ENCODE data around the gene ANKRD13A.

Gene ANKRD13A

GRCh38 chr12:109996483-109996853 is 2.8 kb upstream of the ANKRD13A start:
- 0% methylated on average over 1 of the region's 2 CpGs for WGBS
- no peak for DNase-seq

GRCh38 chr12:109997393-109997792 is 1.8 kb upstream of the ANKRD13A start:
- Histone ChIP-seq H4K8ac (ENCODE audit: low read length) (no peak overlapping the region), H3K18ac (ENCODE audit: low read depth in 1 of 2, low read length in 2 of 2) (no peak overlapping the region), H3K4me1 (ENCODE audit: control insufficient read depth, insufficient read depth, low read depth, low read length) (peaks cover 8% of the 10 kb centered on the region), H3K79me1 (replicated peaks; ENCODE audit: low read length, poor library complexity, severe bottlenecking) (peaks cover 21% of the 10 kb centered on the region), H2AFZ (ENCODE audit: low read depth, low read length) (no peak overlapping the region), H3K9me3 (ENCODE audit: control insufficient read depth, low read length) (no peaks in the 10 kb centered on the region), H4K91ac (ENCODE audit: low read length) (no peak overlapping the region), H3K4me3 (ENCODE audit: insufficient read depth in 1 of 2, low read depth in 1 of 2, low read length in 2 of 2) (no peak overlapping the region), H3K27me3 (ENCODE audit: control insufficient read depth in 1 of 2, insufficient read depth in 1 of 2, low read length in 2 of 2) (no peaks in the 10 kb centered on the region), H3K9ac (ENCODE audit: low read length) (no peak overlapping the region), H3K4ac (ENCODE audit: low read depth in 1 of 2, low read length in 2 of 2) (no peak overlapping the region), H3K4me2 (ENCODE audit: low read length, poor library complexity, severe bottlenecking) (no peak overlapping the region), H2BK5ac (ENCODE audit: low read depth, low read length, poor library complexity, severe bottlenecking) (no peak overlapping the region), H2BK120ac (ENCODE audit: low read depth, low read length) (no peak overlapping the region), H3K36me3 (ENCODE audit: control insufficient read depth in 1 of 2, insufficient read depth in 2 of 2, low read depth in 1 of 2, low read length in 2 of 2) (no peaks in the 10 kb centered on the region), H3K14ac (ENCODE audit: low read length in 2 of 2) (no peak overlapping the region), H2BK15ac (ENCODE audit: low read depth, poor library complexity, severe bottlenecking) (no peak overlapping the region), H3K23ac (ENCODE audit: low read length in 2 of 2) (no peak overlapping the region), H3K27ac (ENCODE audit: low read length, poor library complexity, severe bottlenecking) (no peak overlapping the region), H2AK5ac (ENCODE audit: low read length, severe bottlenecking) (no peak overlapping the region), H2BK12ac (ENCODE audit: low read length in 2 of 2) (no peak overlapping the region)
- DNase-seq: no peak
- WGBS: 97% methylated on average over 3 of the region's 4 CpGs

More at GRCh38 chr12:109996483-109996853, 2.8 kb upstream of the ANKRD13A start:
- Histone ChIP-seq H2AK5ac (ENCODE audit: low read length, severe bottlenecking) (no peak overlapping the region), H3K4me1 (ENCODE audit: control insufficient read depth, insufficient read depth, low read depth, low read length) (peaks cover 6% of the 10 kb centered on the region), H3K14ac (ENCODE audit: low read length in 2 of 2) (no peak overlapping the region), H3K4me2 (ENCODE audit: low read length, poor library complexity, severe bottlenecking) (peak overlapping the region; percentile 60), H3K27me3 (ENCODE audit: control insufficient read depth in 1 of 2, insufficient read depth in 1 of 2, low read length in 2 of 2) (no peaks in the 10 kb centered on the region), H4K8ac (ENCODE audit: low read length) (peak overlapping the region; percentile 98), H3K9me3 (ENCODE audit: control insufficient read depth, low read length) (no peaks in the 10 kb centered on the region), H3K9ac (ENCODE audit: low read length) (peak overlapping the region; percentile 89), H2BK120ac (ENCODE audit: low read depth, low read length) (no peak overlapping the region), H3K4ac (ENCODE audit: low read depth in 1 of 2, low read length in 2 of 2) (peak overlapping the region in 1 of 2 experiments; percentile 68), H2AFZ (ENCODE audit: low read depth, low read length) (no peak overlapping the region), H2BK15ac (ENCODE audit: low read depth, poor library complexity, severe bottlenecking) (no peak overlapping the region), H4K91ac (ENCODE audit: low read length) (no peak overlapping the region), H3K4me3 (ENCODE audit: insufficient read depth in 1 of 2, low read depth in 1 of 2, low read length in 2 of 2) (peak overlapping the region in 1 of 2 experiments; percentile 94), H3K23ac (ENCODE audit: low read length in 2 of 2) (no peak overlapping the region), H2BK12ac (ENCODE audit: low read length in 2 of 2) (no peak overlapping the region), H3K18ac (ENCODE audit: low read depth in 1 of 2, low read length in 2 of 2) (no peak overlapping the region), H2BK5ac (ENCODE audit: low read depth, low read length, poor library complexity, severe bottlenecking) (no peak overlapping the region), H3K36me3 (ENCODE audit: control insufficient read depth in 1 of 2, insufficient read depth in 2 of 2, low read depth in 1 of 2, low read length in 2 of 2) (peaks cover 0 to 4% of the 10 kb centered on the region in 2 experiments), H3K27ac (ENCODE audit: low read length, poor library complexity, severe bottlenecking) (no peak overlapping the region), H3K79me1 (replicated peaks; ENCODE audit: low read length, poor library complexity, severe bottlenecking) (peaks cover 25% of the 10 kb centered on the region)

GRCh38 chr12:109998241-109998903 is 858 bp upstream of the ANKRD13A start:
- no peak overlapping the region for H3K4ac ChIP-seq (ENCODE audit: low read depth in 1 of 2, low read length in 2 of 2)
- H4K8ac ChIP-seq (ENCODE audit: low read length): peak overlapping the region; percentile 78
- peaks cover 3 to 5% of the 10 kb centered on the region in 2 experiments for H3K36me3 ChIP-seq (ENCODE audit: control insufficient read depth in 1 of 2, insufficient read depth in 2 of 2, low read depth in 1 of 2, low read length in 2 of 2)
- peak overlapping the region; percentile 73 for H2AFZ ChIP-seq (ENCODE audit: low read depth, low read length)
- no peaks in the 10 kb centered on the region for H3K27me3 ChIP-seq (ENCODE audit: control insufficient read depth in 1 of 2, insufficient read depth in 1 of 2, low read length in 2 of 2)
- peak overlapping the region; percentile 80 for H3K4me2 ChIP-seq (ENCODE audit: low read length, poor library complexity, severe bottlenecking)
- H2BK15ac ChIP-seq (ENCODE audit: low read depth, poor library complexity, severe bottlenecking): no peak overlapping the region
- H3K4me1 ChIP-seq (ENCODE audit: control insufficient read depth, insufficient read depth, low read depth, low read length): peaks cover 8% of the 10 kb centered on the region
- H2BK120ac ChIP-seq (ENCODE audit: low read depth, low read length): no peak overlapping the region
- H2BK12ac ChIP-seq (ENCODE audit: low read length in 2 of 2): peak overlapping the region in 1 of 2 experiments; percentile 80
- no peak overlapping the region for H3K23ac ChIP-seq (ENCODE audit: low read length in 2 of 2)
- peak overlapping the region in 1 of 2 experiments; percentile 90 for H3K4me3 ChIP-seq (ENCODE audit: insufficient read depth in 1 of 2, low read depth in 1 of 2, low read length in 2 of 2)
- WGBS: 76% methylated on average over 9 of the region's 9 CpGs
- H2AK5ac ChIP-seq (ENCODE audit: low read length, severe bottlenecking): no peak overlapping the region
- no peak overlapping the region for H2BK5ac ChIP-seq (ENCODE audit: low read depth, low read length, poor library complexity, severe bottlenecking)
- H3K14ac ChIP-seq (ENCODE audit: low read length in 2 of 2): no peak overlapping the region
- H4K91ac ChIP-seq (ENCODE audit: low read length): no peak overlapping the region
- H3K18ac ChIP-seq (ENCODE audit: low read depth in 1 of 2, low read length in 2 of 2): peak overlapping the region in 1 of 2 experiments; percentile 55
- H3K9me3 ChIP-seq (ENCODE audit: control insufficient read depth, low read length): no peaks in the 10 kb centered on the region
- H3K9ac ChIP-seq (ENCODE audit: low read length): peak overlapping the region; percentile 93
- peaks cover 25% of the 10 kb centered on the region for H3K79me1 ChIP-seq (replicated peaks; ENCODE audit: low read length, poor library complexity, severe bottlenecking)
- no peak for DNase-seq
- H3K27ac ChIP-seq (ENCODE audit: low read length, poor library complexity, severe bottlenecking): no peak overlapping the region

- 1% methylated on average over 26 of the region's 27 CpGs for WGBS
- H3K9me3 ChIP-seq (ENCODE audit: control insufficient read depth, low read length): no peaks in the 10 kb centered on the region
- H3K36me3 ChIP-seq (ENCODE audit: control insufficient read depth in 1 of 2, insufficient read depth in 2 of 2, low read depth in 1 of 2, low read length in 2 of 2): peaks cover 3 to 7% of the 10 kb centered on the region in 2 experiments
- peak overlapping the region; percentile 34 for H2BK15ac ChIP-seq (ENCODE audit: low read depth, poor library complexity, severe bottlenecking)
- peaks cover 29% of the 10 kb centered on the region for H3K79me1 ChIP-seq (replicated peaks; ENCODE audit: low read length, poor library complexity, severe bottlenecking)
- peak overlapping the region in 1 of 2 experiments; percentile 96 for H3K18ac ChIP-seq (ENCODE audit: low read depth in 1 of 2, low read length in 2 of 2)
- H3K4me1 ChIP-seq (ENCODE audit: control insufficient read depth, insufficient read depth, low read depth, low read length): peaks cover 8% of the 10 kb centered on the region
- peak overlapping the region in 1 of 2 experiments; percentile 71 for H3K4ac ChIP-seq (ENCODE audit: low read depth in 1 of 2, low read length in 2 of 2)
- H2BK120ac ChIP-seq (ENCODE audit: low read depth, low read length): no peak overlapping the region
- H3K14ac ChIP-seq (ENCODE audit: low read length in 2 of 2): peak overlapping the region in 1 of 2 experiments; percentile 74
- peak overlapping the region; percentile 70 for H2AFZ ChIP-seq (ENCODE audit: low read depth, low read length)
- H3K9ac ChIP-seq (ENCODE audit: low read length): peak overlapping the region; percentile 93
- H3K27me3 ChIP-seq (ENCODE audit: control insufficient read depth in 1 of 2, insufficient read depth in 1 of 2, low read length in 2 of 2): no peaks in the 10 kb centered on the region
- no peak overlapping the region for H4K91ac ChIP-seq (ENCODE audit: low read length)
- no peak overlapping the region for H4K8ac ChIP-seq (ENCODE audit: low read length)
- H2AK5ac ChIP-seq (ENCODE audit: low read length, severe bottlenecking): no peak overlapping the region
- H3K4me2 ChIP-seq (ENCODE audit: low read length, poor library complexity, severe bottlenecking): peak overlapping the region; percentile 80
- H3K4me3 ChIP-seq (ENCODE audit: insufficient read depth in 1 of 2, low read depth in 1 of 2, low read length in 2 of 2): peak overlapping the region; percentile 88 to 90
- no peak for DNase-seq
- peak overlapping the region in 1 of 2 experiments; percentile 84 for H3K23ac ChIP-seq (ENCODE audit: low read length in 2 of 2)
- no peak overlapping the region for H2BK12ac ChIP-seq (ENCODE audit: low read length in 2 of 2)
- H3K27ac ChIP-seq (ENCODE audit: low read length, poor library complexity, severe bottlenecking): no peak overlapping the region
- no peak overlapping the region for H2BK5ac ChIP-seq (ENCODE audit: low read depth, low read length, poor library complexity, severe bottlenecking)
Measured at GRCh38 chr12:109999649-109999971, 380 bp downstream of the ANKRD13A start.

All from mesenchymal stem cell (in vitro differentiated cells and primary cell).